Kidney (tissue), 14 donors: Measurements from ENCODE around the gene KIF25. TPM values are rescaled to one million over a fixed set of nuclear protein-coding genes. Genes with fewer than 3 reads are reported as not detected.

ENCODE experiments used
- DNase-seq, 5 donors: peaks; one replicate each; pipeline ENCODE4 v3.0.0-alpha.2; 2013 to 2020
- FAIRE-seq: peaks from 2 replicates; lab custom pipeline; 2012; peaks lifted over from hg19 to GRCh38; lab: Jason Lieb, UNC
- H3K27ac ChIP-seq, 2 donors: one replicate each; pipeline ENCODE4 v1.7.0; 2013; ENCODE audit warnings: low read depth in 2 of 2, low read length in 2 of 2, inconsistent platforms in 1 of 2
- H3K27me3 ChIP-seq: one replicate; pipeline ENCODE4 v1.7.1; 2013; ENCODE audit warnings: low read length, inconsistent platforms; ENCODE audit not compliant: control insufficient read depth, insufficient read depth
- H3K36me3 ChIP-seq, 3 donors: one replicate each; pipeline versions ENCODE4 v1.7.0 to v1.7.1; 2013; ENCODE audit warnings: low read length in 3 of 3, control low read depth in 1 of 3, inconsistent platforms in 1 of 3; ENCODE audit not compliant: insufficient read depth in 3 of 3, control insufficient read depth in 2 of 3
- H3K4me1 ChIP-seq, 3 donors: one replicate each; pipeline versions ENCODE4 v1.7.0 to v1.7.1; 2013; ENCODE audit warnings: low read length in 3 of 3, inconsistent platforms in 1 of 3, low read depth in 1 of 3; ENCODE audit not compliant: control insufficient read depth in 2 of 3, insufficient read depth in 2 of 3
- H3K4me3 ChIP-seq, 3 donors: one replicate each; pipeline versions ENCODE4 v1.7.0 to v1.8.1; 2013; ENCODE audit warnings: low read length in 3 of 3, control low read depth in 1 of 3, inconsistent platforms in 1 of 3
- H3K9ac ChIP-seq, 3 donors: one replicate each; pipeline versions ENCODE4 v1.7.0 to v1.7.1; 2013; ENCODE audit warnings: low read length in 3 of 3, control low read depth in 1 of 3, inconsistent platforms in 1 of 3
- H3K9me3 ChIP-seq, 3 donors: one replicate each; pipeline versions ENCODE4 v1.7.0 to v1.7.1; 2013; ENCODE audit warnings: low read length in 3 of 3, control low read depth in 1 of 3, inconsistent platforms in 1 of 3; ENCODE audit not compliant: control insufficient read depth in 2 of 3, insufficient read depth in 1 of 3
- CTCF ChIP-seq: IDR thresholded peaks from 3 replicates; pipeline ENCODE4 v1.5.1; 2012; ENCODE audit warnings: mild to moderate bottlenecking, moderate library complexity, borderline replicate concordance; ENCODE audit not compliant: insufficient read depth; ENCODE audit errors: extremely low read depth
- intact Hi-C: fragments of 100-400 bp; cut with DNase I; formaldehyde crosslinking; loops from one replicate; pipeline ENCODE4 v1.11.1; 2022
- polyA plus RNA-seq: library from polyadenylated mRNA; stranded (reverse); fragments of 350-450 nt; fragmentation: Illumina TruSeq; extraction: RNeasy Lipid Tissue Mini Kit (QIAGEN cat#74804); gene quantifications from one replicate; pipeline ENCODE4 v1.2.3, GENCODE V29; 2014; ENCODE audit warnings: low read depth, low replicate concordance; ENCODE audit not compliant: insufficient read depth
- total RNA-seq: library from RNA; stranded (reverse); fragmentation: NEBNext Ultra II Directional; extraction: Animal tissue kit (Norgen Biotek cat#: 25700); gene quantifications from one replicate; pipeline ENCODE4 v1.2.1, GENCODE V29; 2021
- donor health status: control.
- donor health status: control.
- donor health status: control.
- donor health status: control.
- donor health status: control.
- donor health status: DM: yes; HTN: yes; CAD: no.
- donor health status: Normal renal cell carcinoma (clear cell type).

Gene KIF25
- total and polyA plus RNA-seq, 2 donors from 2014 or later = not detected

GRCh38 chr6:168004945-168005344 is 7.5 kb downstream of the KIF25 start:
- DNase-seq (no peak), FAIRE-seq (no peak)

DNA sequence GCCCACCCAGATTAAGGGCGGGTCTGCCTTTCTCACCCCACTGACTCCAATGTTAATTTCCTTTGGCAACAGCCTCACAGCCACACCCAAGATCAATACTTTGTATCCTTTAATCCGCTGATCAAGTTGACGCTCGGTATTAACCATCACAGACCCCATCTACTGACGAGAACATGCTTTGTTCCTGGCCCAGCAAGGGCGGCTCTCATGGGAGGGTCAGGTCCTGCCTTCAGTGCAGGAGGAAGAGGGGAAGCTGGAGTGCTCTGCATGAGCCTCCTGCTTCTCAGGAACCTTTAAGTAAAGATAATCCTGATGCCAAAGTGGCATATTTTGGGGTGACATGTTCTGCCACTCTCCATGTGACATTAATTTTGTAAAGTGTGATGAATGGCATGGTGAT is 8.3 kb downstream of the KIF25 start:
- intact Hi-C loops = no loop called here
- Histone ChIP-seq H3K4me3 (no peak overlapping the region), H3K9ac (no peak overlapping the region), H3K27me3 (no peaks in the 10 kb centered on the region), H3K27ac (no peak overlapping the region), H3K36me3 (no peaks in the 10 kb centered on the region), H3K4me1 (no peaks in the 10 kb centered on the region), H3K9me3 (peaks cover 0 to 6% (median 2%) of the 10 kb centered on the region in 3 donors)
- no peak for DNase-seq
- FAIRE-seq = no peak
- TF ChIP-seq CTCF = no peak

More at GRCh38 chr6:168004945-168005344, 7.5 kb downstream of the KIF25 start:
- H3K4me1 ChIP-seq = no peaks in the 10 kb centered on the region
- no peaks in the 10 kb centered on the region for H3K36me3 ChIP-seq
- H3K9ac ChIP-seq = no peak overlapping the region
- H3K4me3 ChIP-seq = no peak overlapping the region
- no peak for TF ChIP-seq CTCF
- H3K9me3 ChIP-seq = no peaks in the 10 kb centered on the region
- H3K27me3 ChIP-seq = no peaks in the 10 kb centered on the region
- no peak overlapping the region for H3K27ac ChIP-seq
- intact Hi-C loops = no loop called here

DNA sequence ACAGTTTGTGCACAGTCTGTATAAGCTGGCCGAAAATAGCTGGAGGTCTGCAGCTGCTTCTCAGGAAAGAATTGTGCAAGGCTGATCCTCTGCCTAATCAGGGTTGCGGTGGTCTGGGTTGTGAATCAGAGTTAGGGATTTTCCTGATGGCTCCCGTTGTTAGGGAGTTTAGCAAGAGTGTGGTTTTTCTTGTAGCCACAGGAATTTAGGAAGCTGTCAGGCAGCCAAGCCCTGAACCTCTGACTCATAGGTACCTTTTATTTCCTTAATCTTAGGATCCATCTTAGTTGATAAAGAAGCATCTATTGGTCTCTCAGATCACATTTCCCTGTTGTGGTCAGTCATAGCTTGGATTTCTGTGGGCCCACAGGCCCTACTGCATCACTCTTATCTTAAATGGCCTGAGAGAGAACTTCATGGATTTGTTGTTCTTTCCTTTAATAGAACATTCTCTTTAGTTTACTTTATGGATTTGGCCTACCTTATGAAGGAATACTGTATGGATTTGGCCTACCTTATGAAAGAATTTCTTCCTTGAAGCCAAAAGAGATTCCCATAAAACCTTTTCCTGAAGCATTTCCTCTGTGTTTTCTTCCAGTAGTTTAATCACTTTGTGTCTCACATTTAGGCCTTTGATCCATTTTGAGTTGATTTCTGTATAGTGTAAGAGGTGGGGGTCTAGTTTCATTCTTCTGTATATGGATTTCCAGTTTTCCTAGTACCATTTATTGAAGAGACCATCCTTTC is 10.3 kb downstream of the KIF25 start:
- no peak for FAIRE-seq
- DNase-seq = no peak
- Histone ChIP-seq H3K4me1 (no peaks in the 10 kb centered on the region), H3K36me3 (no peaks in the 10 kb centered on the region), H3K27me3 (no peaks in the 10 kb centered on the region), H3K9me3 (peaks cover 0 to 18% (median 3%) of the 10 kb centered on the region in 3 donors), H3K4me3 (no peak overlapping the region), H3K9ac (no peak overlapping the region), H3K27ac (no peak overlapping the region)
- intact Hi-C loops = no loop called here
- no peak for TF ChIP-seq CTCF
